ENCODE measurements around the gene ENDOV.

DNA sequence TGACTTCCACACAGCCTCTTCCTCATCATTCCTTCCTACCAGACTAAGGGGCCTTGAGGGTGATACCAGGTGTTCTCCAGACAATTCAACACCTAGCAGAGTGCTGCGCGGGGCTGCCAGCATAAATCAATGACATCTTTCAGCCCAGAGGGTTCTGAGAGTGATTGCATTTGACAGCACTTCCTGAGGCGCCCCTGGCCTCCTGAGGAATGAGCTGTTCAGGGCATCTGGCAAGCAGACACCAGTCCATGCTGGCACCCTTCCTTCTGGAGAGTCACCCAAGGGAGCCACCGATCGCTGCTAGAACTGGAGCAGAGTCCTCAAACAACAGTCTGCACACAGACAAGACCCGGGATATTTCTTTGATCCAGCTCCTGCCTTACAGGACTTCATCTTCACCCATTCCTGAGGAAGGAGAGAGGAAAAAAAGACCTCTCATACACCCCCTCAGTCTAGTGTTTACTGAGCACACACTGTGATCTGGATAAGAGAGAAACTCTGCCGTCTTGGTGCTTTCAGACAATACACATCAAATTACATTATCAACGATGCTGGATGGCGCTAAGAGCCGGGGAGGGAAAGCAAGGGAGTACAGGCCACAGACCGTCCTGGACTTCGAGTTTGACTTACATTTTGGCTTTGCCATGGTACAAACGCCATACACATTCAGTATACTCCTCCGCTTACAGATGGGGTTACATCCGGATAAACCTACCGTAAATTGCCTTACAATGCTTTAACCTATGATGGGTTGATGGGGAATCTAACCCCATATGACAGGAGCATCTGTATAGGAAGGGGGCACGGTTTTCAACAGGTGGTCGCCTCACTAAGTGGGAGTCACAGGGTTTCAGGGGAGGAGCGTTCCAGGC is 38.4 kb downstream of the ENDOV start:
- TF ChIP-seq, protein P1, sequence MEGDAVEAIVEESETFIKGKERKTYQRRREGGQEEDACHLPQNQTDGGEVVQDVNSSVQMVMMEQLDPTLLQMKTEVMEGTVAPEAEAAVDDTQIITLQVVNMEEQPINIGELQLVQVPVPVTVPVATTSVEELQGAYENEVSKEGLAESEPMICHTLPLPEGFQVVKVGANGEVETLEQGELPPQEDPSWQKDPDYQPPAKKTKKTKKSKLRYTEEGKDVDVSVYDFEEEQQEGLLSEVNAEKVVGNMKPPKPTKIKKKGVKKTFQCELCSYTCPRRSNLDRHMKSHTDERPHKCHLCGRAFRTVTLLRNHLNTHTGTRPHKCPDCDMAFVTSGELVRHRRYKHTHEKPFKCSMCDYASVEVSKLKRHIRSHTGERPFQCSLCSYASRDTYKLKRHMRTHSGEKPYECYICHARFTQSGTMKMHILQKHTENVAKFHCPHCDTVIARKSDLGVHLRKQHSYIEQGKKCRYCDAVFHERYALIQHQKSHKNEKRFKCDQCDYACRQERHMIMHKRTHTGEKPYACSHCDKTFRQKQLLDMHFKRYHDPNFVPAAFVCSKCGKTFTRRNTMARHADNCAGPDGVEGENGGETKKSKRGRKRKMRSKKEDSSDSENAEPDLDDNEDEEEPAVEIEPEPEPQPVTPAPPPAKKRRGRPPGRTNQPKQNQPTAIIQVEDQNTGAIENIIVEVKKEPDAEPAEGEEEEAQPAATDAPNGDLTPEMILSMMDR (IDR thresholded peaks at IDR 0.05; ENCODE audit: low read depth, low read length), result no peak
- TF ChIP-seq EZH2phosphoT487 (IDR thresholded peaks at IDR 0.05; ENCODE audit: low read depth), result no peak

Measured in OCI-LY3 (cell line).